GF-D8 (cell line): ENCODE data around the gene SLC4A4.

Experiments used
- DNase-seq: peaks from one replicate; lab custom pipeline; 2025; lab: John Stamatoyannopoulos, UW

The SLC4A4 gene

DNA sequence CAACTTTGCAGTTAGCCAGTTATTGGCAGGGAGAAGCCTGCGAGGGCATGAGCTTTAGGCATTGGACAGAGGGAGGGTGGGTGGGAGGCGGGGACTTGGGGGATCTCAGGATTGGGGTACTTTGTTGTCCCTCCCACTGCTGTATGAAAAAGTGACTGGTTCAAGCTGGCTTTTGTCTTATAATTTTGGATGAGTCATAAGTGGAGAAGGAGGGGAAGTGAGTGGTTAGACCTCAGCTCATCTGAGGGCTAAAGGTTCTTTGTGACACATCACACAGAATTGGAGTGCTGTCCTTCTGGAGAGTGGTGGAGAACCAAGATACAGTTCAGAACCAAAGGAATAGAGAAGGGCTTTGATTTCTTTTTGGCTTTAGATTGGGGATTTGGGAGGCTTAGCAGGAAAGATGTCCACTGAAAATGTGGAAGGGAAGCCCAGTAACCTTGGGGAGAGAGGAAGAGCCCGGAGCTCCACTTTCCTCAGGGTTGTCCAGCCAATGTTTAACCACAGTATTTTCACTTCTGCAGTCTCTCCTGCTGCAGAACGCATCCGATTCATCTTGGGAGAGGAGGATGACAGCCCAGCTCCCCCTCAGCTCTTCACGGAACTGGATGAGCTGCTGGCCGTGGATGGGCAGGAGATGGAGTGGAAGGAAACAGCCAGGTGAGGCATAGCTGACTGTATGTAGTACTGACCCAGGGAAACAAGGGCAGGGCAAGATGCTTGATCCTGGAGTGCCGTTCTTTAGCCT is at the start of gene SLC4A4:
Gene SLC4A4, plus strand, starts transcription at position 175 of the 748 bp plus-strand sequence.
- no peak for DNase-seq

DNA sequence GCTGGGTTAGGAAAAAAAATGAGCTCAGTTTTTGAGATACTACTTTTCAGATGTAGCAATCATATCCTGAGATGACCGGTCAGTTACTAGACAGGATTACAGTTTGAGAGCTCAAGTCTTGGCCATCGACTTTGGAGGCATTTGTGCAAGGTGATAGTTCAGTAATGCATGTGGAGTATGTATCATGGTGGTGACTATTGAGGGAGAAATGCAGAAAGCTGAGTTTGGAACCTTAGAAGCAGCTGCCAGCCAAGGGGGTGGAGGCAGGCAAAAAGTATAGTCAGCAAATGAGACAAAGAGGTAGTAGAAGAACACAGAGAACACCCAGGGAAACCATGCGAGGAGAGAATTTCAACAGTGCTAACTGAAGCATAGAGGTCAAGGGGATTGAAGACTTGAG is 48.7 kb upstream of the SLC4A4 start:
- no peak for DNase-seq

DNA sequence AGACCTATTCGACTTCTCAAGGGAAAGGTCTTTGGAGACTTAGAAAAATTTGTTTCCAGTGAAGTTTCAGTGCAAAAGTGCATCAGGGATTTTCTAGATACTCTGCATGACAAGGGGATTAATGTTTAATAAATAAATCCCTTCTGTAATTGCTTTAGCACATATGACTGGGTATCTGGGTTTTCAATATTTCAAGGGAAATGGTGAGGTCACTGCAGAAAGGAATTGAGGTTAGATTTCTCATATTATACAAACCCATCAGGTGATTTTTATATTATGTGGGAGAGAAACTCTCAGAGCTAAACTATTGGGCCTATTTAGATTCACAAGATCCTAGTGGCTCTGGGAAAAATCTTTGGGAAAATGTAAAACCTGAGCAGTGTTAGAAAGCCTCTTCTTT is 48.3 kb upstream of the SLC4A4 start:
- no peak for DNase-seq

DNA sequence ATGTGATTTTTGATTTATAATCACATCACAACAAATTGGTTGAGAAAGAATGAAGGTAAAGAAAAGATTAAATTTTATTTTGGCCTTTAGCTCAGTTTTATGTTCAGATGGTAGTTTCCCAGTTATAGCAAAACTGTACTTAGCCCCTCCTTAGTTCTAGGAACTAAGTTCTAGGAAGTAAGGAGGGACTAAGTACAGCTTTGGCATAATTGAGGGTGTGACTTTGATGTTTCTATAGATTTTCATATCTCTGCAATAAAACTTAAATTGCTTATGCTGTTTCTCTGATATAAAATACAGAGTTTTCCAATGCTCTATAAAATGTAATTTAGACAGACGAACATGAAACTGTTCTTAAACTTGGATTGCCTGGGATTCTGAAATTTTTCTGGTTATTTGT is 46.6 kb upstream of the SLC4A4 start:
- DNase-seq = no peak

DNA sequence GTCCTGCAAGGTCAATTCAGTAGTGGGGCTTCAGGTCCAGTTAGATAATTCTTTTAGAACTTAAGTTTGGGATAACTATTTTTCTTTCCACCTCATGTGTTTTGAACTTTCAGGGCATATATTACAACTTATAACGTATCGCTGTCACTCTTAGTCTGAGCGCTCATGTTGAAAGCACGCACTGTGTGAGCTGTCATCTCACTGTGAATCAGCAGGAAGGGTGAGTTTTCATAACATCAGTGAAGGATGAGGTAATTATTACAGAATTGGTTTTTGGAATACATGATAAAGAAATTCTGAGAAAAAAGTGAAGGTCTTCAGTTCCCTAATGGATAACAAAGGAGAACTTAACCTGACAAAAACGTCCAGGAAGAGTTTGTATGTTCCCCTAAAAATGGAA is 45.1 kb upstream of the SLC4A4 start:
- no peak for DNase-seq

DNA sequence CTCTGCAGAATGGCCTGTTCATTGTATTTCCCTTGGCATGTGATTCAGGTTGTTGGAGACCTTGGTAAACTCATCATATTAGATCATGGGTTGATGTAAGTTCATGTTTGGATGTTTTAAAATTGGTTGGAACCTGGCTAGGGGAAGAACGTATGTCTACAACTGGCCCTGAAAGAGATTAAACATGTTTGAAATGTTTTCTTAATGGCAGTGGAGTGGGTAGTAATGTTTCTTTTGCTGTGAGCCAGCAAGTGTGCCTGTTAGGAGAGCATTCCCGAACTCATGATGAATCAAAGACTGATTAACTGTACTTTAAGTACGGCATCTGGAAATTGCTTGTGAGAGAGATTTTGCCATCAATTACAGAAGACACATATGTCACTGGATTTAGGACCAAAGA is 44.5 kb upstream of the SLC4A4 start:
- no peak for DNase-seq

DNA sequence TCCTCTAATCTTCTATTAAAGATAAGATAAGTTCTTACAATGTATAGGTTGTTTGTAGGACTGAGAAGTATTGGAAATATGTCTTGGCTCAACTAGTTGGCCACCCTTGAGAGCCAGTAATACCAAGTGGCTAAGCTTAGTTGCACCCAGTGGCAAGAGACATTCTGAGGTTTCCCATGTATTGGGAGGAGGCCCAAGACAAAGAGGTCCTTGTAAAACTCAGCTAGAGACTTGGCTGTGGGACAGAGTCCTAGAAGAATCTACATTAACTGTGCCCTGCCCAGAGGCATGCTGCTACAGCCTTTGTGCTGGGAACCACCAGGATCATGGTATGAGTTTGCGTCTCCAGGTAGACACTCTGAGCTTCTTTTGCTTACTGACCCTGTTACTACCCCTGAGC is 41.9 kb upstream of the SLC4A4 start:
- no peak for DNase-seq

DNA sequence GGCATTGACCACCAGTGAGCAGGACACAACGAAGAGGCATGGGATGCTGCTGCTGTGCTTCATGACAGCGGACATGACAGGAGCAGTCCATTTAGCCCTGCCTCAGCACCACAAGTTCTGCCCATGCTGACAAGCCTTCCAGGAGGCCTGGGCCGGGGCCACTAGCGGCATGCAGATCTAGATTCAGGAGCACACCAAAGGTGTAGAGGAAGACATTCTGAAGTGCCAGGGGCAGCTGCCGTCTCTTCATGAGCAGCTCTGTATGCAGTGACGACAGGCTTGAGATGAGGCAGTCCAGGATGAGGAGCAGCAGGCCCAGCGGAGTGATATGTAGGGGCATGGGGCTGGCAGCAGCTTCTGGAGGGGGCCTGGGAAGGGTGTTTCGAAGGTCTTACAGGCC is 38.5 kb upstream of the SLC4A4 start:
- no peak for DNase-seq

DNA sequence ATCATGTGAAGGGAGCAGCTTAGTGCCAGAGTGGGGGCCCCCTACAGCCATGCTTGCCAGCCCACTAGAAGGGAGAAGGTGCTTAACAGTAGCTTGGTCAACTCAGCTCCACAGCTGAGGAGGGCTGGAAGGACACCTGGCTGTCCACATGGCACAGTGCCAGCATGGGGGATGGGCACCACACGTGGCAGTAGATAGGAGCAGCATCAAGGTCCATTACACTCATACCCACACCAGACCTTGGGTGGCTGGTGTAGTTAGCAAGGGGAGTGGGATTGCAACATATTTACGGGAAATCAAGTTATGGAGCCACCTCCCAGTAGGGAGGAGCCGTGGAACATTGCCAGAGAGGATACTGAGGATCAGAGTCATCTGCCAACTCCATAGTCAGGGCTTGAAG is 37.9 kb upstream of the SLC4A4 start:
- no peak for DNase-seq

DNA sequence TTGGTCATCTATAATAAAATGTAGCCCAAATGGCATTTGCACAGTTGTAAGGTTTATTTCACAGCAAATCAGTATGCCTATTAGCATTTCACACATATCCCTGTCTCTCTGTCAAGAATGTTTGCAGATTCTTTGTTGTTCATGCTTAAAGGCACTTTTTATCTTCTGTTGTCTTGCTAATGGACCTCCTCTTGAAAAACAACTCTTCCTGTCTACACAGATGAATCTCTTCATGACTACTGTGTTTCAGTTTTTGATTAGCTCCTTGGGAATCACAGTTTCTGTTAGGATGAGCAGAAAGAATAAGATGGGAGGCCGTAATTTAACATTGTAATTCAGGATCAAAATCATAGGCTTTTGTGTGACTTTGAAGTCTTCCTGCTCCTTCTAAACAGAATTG is 35.5 kb upstream of the SLC4A4 start:
- DNase-seq = no peak

DNA sequence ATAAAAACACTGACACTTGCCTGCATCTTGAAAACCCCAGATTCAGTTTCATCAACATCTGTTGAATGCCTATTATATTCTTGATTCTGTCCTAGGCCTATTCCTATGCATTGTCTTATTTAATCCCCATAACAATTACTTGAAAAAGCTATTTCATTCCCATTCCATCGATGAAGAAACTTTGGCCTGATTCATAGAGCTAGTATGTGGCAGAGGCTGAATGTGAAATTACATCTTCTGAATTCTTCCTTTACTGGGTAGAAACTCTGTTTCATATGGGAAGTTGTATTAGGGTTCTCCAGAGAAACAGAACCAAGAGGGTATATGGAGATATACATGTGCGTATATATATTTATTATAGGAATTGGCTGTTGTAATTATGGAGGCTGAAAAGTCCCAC is 35.0 kb upstream of the SLC4A4 start:
- no peak for DNase-seq

DNA sequence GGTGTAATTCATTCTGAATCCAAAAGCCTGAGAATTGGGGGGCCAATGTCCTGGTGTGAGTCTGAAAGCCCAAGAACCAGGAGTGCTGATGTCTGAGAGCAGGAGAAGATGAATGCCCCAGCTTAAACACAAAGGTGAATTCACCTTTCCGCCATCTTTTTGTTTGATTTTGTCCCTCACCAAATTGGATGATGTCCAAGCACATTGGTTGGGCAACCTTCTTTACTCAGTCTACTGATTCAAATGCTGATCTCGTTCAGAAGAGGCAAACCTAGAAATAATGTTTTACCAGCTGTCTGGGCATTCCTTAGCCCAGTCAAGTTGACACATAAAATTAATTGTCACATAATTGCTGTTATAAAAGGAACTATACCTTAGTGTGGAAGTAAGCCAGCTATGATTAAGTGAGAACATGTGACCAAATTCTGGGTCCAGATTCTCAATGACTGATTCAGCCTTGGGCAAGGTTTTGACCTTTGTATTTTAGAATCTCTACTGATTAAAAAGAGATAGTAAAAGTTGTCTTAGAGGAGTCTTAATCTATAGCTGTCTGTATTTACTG is 34.5 kb upstream of the SLC4A4 start:
- DNase-seq = no peak

DNA sequence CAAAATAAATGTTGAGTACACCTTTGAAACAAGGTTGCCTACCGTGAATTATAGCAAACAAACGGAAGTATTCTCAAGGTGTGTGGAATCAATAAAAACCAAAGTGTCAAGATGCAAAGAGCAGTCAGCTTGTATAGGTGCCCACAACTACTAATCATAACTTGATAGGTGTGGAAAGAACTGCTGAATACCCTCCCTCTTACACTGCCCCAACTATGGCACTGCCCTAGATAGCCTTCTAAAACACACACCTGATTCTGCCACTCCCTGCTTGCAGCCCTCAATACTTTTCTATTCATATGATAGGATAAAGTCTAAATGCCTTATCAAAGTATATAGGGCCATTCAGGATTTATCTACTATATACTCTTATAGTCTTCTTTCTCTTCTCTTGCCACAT is 31.1 kb upstream of the SLC4A4 start:
- DNase-seq = no peak

DNA sequence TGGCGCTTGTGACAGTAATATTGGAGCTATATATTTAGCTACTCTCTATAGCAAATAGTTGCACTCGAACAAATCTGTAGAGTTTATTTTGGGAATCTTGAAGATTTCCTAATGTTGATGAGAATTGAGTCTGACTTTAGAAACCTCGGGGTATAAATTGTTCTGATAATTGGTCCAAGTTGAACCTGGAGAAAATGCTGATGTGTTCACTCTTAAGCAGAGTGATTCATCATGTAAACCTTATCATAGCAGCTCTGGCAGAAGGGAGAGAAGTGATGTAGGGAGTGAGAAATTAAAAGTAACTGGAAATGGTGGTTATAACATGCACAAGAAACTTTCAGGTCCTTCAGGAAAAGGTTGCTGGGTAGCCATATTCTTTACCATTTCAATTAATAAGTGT is 16.4 kb upstream of the SLC4A4 start:
- no peak for DNase-seq

DNA sequence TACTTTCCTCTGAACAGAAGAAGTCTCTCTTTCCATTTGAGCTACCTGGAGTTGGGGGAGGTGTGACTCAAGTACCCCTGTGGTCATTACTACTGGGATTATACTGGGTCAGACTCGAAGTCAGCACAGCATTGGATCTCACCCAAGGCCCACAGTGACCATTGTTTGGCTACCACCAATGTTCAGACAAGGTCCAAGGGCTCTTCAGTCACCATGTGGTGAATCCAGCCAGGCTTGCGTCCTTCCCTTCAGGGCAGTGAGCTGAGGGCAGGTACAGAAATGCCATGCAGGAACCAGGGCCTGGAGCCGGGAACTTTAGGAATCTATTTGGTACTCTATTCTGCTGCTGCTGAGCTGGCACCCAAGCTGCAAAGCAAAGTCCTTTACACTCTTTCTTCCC is 5.5 kb upstream of the SLC4A4 start:
- DNase-seq = no peak

DNA sequence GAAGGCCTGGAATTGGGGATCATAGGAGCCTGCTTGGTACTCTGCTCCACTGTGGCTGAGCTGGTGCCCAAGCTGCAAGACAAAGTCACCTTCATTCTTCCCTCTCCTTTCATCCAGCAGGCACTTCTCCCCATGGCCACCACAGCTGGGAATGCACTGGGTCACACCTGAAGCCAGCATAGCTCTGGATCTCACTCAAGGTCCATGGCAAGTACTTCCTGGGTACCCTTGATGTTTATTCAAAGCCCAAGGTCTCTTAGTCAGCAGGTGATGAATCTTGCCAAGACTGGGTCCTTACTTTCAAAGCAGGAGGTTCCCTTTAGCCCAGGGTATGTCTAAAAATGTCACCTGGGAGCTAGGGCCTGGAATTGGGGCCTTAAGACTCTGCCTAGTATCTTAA is 4.9 kb upstream of the SLC4A4 start:
- no peak for DNase-seq

DNA sequence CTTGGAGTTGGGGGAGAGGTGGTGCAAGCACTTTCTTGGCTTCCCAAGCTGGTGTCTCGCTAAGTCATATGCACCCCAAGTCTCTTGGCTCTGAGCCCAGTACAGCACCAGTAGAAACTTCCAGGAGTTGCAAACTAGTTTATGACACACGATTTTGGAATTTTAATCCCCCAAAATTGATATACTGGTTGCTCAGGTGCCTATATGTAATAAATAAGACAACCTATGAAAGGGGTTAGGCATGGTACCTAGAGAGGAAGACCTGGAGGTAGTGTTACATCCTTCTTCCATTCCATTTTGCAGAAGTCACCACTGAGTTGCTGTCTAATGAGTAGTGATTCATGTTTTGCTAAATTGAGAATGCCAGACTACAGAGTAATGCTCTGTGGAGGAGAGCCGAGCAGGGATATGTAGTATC is 4.3 kb upstream of the SLC4A4 start:
- DNase-seq = no peak

DNA sequence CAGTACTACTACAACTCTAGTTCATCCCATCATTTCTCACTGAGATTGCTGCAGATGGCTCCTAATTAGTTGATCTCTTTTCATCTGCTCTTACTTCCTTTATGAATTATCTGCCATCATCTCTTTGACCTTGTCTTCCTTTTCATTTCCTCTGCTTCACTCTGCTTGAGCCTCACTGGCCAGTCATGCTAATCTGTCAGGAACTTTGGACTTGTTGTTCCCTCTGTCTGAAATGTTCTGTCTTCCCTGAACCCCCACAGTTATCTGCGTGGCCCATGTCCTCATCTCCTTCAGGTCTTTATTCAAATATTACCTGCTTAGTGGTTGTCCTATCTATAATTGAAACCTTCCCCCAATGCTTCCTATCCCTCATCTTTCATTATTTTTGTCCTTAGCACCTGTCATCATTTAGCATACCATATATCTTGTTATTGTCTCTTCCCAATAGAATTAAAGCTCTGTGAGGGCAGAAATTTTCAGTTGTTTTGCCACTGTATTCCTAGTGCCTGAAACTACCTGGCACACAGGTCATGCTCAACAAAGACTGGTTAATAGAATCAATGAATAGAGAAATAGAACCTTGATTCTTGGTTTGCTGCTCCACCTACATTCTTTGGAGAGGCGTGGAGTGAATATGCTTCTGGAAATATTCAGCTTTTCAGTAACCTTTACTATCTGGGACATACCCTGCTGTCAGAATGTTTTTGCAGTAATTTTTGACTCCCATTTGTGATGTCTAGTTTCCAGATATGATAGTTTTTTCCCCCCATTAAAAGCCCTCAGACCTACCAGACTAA is 5.0 kb downstream of the SLC4A4 start:
- no peak for DNase-seq

DNA sequence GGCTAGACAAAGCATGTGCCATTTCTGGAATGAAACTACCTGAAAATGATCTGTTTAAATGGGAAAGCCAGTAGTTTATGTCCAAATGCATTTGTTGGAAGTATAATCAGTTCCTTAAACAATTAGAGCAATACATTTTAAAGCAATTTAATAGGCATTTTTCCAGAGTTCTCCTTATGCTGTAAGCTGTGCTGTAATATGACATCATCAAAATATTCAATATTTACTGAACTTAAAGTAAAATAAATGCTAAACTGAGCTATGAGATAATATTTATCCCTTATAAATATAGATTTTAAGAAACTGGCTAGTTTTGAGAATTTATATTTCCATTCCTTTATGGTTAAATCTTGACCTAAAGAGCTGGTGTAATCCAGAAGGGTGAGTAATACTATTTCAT is 7.9 kb downstream of the SLC4A4 start:
- no peak for DNase-seq

DNA sequence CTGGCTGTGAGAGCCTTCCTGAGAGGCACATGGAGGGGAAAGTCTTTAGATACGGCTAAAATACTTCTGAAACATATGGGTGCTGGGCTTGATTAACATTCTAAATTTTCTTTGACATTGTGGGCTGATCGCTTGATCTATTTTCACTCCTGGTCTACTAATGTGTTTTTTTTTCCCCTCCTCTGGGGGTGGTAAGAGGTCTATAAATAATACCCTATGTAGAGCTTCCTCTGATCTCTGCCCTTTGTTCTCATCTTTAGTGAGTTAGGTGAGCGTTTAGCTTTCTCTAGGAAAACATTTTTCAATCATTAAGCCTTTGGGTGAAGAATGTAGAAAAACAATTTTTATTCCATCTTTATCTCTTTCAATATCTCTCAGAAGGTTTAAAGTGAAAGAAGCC is 9.8 kb downstream of the SLC4A4 start:
- no peak for DNase-seq

DNA sequence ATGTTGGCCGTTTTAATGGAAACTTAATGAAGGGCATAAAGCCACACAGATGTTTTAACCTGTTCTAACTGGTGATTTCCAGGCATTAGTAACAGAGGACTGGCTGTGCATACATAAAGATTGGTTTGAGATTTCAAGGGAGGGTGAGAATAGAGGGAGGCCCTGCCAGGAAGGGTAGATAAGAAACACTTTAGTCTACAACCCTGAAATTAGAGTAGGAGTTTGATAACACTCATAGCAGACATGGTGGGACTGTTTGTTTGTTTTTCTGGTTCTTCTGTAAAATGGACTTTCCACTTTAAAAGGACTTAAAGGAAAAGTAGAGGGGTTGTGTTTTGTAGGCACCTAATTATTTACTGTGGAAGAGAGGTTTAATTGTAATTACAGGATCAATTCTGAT is 16.2 kb downstream of the SLC4A4 start:
- DNase-seq = no peak

DNA sequence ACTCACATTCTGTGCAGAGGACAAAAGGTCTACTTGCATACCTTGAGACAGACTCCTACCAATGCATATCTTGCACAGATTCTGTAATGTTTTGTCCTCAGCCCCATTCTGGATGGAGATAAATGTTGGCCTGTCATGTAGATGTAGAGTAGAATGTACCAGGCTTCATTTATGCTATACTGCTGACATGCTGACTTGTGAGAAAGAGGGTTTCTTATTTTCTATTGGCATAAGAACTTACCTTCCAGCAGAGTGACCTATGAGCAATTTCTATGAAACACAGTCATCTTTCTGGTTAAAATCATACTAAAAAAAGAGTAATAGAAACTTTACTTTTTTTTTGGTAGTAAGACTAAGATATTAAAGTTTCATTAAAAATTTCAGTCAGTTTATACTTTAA is 17.2 kb downstream of the SLC4A4 start:
- no peak for DNase-seq

DNA sequence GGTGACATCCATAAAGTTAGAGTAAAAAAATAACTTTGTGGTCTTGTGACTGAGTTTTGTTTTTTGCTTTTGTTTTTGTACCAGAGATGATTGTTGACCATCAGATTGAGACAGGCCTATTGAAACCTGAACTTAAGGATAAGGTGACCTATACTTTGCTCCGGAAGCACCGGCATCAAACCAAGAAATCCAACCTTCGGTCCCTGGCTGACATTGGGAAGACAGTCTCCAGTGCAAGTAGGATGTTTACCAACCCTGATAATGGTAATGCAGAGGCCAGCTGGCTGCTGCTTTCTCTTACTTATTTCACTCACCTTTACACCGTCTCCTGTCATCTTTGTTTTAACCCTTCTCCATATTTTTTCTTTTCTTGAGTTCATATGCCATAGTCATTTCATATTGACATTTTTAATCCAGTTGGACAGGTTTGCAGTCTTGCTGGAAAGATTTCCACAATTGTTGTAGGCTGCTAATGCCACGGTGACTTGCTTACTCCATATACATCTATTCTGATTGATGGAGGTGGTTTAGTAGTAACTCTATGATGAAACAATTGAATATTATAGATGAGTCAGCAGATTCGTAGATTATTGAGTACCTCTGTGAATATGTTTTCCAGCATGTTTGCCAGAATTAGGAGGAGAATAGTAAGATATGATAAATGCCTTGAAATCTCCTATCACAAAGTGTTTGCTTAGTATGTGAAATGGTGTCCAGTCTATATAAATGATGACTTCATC is 18.3 kb downstream of the SLC4A4 start:
- no peak for DNase-seq
